K562 (cell line): ENCODE measurements around the gene OSBPL10. TPM values are rescaled to one million over a fixed set of nuclear protein-coding genes. Genes with fewer than 3 reads are reported as not detected.

Experiments used
- EHMT2 ChIP-seq: fragments of 450-650 bp; IDR thresholded peaks from 2 replicates; pipeline ENCODE4 v1.6.1; 2018; ENCODE audit warnings: antibody characterized with exemption
- RB1 ChIP-seq: fragments of 450-650 bp; IDR thresholded peaks from 2 replicates; pipeline ENCODE4 v1.6.1; 2017; ENCODE audit warnings: low read depth, mild to moderate bottlenecking
- RREB1 ChIP-seq: fragments of 250-450 bp; sonication (Bioruptor Pico); IDR thresholded peaks from 2 replicates; pipeline ENCODE4 v1.4.0; 2020
- ZNF277 ChIP-seq: fragments of 250-450 bp; sonication (Bioruptor Pico); IDR thresholded peaks from 2 replicates; pipeline ENCODE4 v1.8.0; 2022; ENCODE audit warnings: inconsistent platforms, mild to moderate bottlenecking, moderate library complexity, borderline replicate concordance
- ZNF592 ChIP-seq: fragments of 450-650 bp; IDR thresholded peaks from 2 replicates; pipeline ENCODE4 v1.6.1; 2017; ENCODE audit warnings: antibody characterized with exemption, mild to moderate bottlenecking
- polyA plus RNA-seq, 8 experiments: library from polyadenylated mRNA; depleted of rRNA in 4 of 8; stranded (reverse) in 5 of 8; unstranded in 3 of 8; fragments of >200 nt; fragmentation: Nextera tagmentation in 2 of 8; fragmentation: Illumina TruSeq in 1 of 8; extraction: Ambion mirVana in 2 of 8; extraction: Trizol in 1 of 8; gene quantifications; 2 replicates each; pipeline versions ENCODE4 v1.2.1 to v1.2.3, GENCODE V29; 2011 to 2014; ENCODE audit warnings: inconsistent platforms in 1 of 8, missing spikeins in 1 of 8
- total RNA-seq, 7 experiments: library from RNA; depleted of rRNA in 6 of 7; stranded (reverse); fragments of >200 nt in 6 of 7; fragmentation: Illumina TruSeq in 2 of 7; extraction: Trizol in 2 of 7; gene quantifications; 2 replicates each; pipeline versions ENCODE4 v1.2.1 to v1.2.3, GENCODE V29; 2011 to 2021; ENCODE audit warnings: low replicate concordance in 1 of 7
- TF ChIP-seq, protein P1 (sequence below): conservative IDR thresholded peaks from 2 replicates; pipeline ENCODE4 v1.6.1; 2011; ENCODE audit warnings: low read depth, mild to moderate bottlenecking, low read length; ENCODE audit not compliant: control insufficient read depth

Gene OSBPL10
- total and polyA plus RNA-seq, 9 of the 15 experiments (the other 6 are each of a cell fraction or from before 2014, with no cell fraction given) = 0.03 to 0.19 (median 0.14) TPM; not detected in 2

DNA sequence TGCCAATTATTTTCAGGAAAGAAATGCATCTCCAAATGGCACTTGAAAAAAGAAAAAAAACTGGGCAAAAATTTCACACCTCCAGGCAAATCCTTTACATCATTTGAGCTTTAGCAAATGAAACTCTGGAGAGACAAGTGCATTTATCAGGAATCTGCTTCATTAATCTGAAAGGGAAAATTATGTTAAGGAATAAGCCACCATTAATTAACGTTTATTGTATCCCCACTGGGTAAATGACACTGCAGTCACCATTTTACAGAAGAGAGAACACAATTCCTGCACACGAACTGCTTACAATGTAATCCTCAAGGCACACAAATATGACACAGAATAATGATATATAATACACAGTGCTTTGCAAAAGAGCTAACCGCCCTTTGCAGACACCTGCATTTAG lies 217.3 kb downstream of the OSBPL10 start (continued):
- TF ChIP-seq, protein P1, sequence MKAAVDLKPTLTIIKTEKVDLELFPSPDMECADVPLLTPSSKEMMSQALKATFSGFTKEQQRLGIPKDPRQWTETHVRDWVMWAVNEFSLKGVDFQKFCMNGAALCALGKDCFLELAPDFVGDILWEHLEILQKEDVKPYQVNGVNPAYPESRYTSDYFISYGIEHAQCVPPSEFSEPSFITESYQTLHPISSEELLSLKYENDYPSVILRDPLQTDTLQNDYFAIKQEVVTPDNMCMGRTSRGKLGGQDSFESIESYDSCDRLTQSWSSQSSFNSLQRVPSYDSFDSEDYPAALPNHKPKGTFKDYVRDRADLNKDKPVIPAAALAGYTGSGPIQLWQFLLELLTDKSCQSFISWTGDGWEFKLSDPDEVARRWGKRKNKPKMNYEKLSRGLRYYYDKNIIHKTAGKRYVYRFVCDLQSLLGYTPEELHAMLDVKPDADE = no peak
- TF ChIP-seq ZNF592 (no peak), ZNF277 (CRISPR knock-in tag) (no peak), EHMT2 (no peak), RREB1 (CRISPR knock-in tag) (no peak), RB1 (no peak)
